NT2/D1 (cell line): ENCODE results near the gene SLC2A1.

Experiments
- YY1 ChIP-seq: IDR thresholded peaks from 2 replicates; pipeline ENCODE4 v1.6.1; 2011; ENCODE audit not compliant: insufficient read length, insufficient read depth
- ZNF274 ChIP-seq: IDR thresholded peaks from 2 replicates; pipeline ENCODE4 v1.6.1; 2011; ENCODE audit warnings: mild to moderate bottlenecking, low read depth, low read length

DNA sequence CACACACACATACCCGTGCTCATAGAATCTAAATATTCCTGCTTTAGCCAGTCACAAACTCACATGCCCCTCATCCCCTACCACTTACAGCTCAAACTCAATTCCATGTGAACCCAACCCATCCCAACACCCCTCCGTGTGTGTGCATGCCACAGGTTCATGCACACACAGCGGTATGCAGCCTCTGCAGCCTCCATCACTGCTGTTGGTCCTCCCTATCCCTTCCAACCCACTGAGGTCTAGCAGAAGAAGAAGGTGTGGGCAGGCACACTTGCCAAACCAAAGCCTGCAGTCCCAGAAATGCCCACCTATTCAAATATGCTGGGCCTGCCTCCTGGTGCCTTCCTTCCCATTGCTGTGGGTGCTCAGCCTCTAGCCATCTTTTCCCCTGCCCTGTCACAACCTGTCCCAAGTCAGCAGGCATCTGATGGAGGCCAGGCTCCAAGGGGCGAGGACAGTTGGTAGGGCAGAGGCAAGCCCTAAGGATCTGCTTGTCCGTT lies 26.2 kb downstream of the SLC2A1 start:
- TF ChIP-seq YY1 (no peak), ZNF274 (no peak)
